HepG2 (cell line): ENCODE measurements around the gene HELZ2. TPM values are rescaled to one million over a fixed set of nuclear protein-coding genes. Genes with fewer than 3 reads are reported as not detected.
A peak's percentile ranks its signal among the peaks of the same experiment; 100 is the strongest.

ENCODE experiments used
- CBX2 ChIP-seq, 2 experiments: fragments of 200-600 bp in 1 of 2; sonication (generic); formaldehyde crosslinking in 1 of 2; IDR thresholded peaks; 2 replicates each; pipeline versions ENCODE4 v1.7.0 to v1.8.1; 2018 to 2022; ENCODE audit warnings: low read depth in 2 of 2, low read length in 1 of 2, mild to moderate bottlenecking in 1 of 2, missing genetic modification reagents in 1 of 2
- CSRNP1 ChIP-seq: sonication (generic); formaldehyde crosslinking; IDR thresholded peaks from 2 replicates; pipeline ENCODE4 v1.8.1; 2023; ENCODE audit warnings: mild to moderate bottlenecking, missing genetic modification reagents
- ELF4 ChIP-seq: sonication (generic); formaldehyde crosslinking; IDR thresholded peaks from 2 replicates; pipeline ENCODE4 v1.5.0; 2020; ENCODE audit warnings: missing genetic modification reagents, mild to moderate bottlenecking, moderate library complexity, borderline replicate concordance
- HHEX ChIP-seq: IDR thresholded peaks from 2 replicates; pipeline ENCODE4 v1.6.1; 2016; ENCODE audit warnings: control low read depth
- KAT8 ChIP-seq: IDR thresholded peaks from 2 replicates; pipeline ENCODE4 v1.6.1; 2016; ENCODE audit warnings: missing genetic modification reagents, missing compliant biosample characterization
- KDM3A ChIP-seq: IDR thresholded peaks from 2 replicates; pipeline ENCODE4 v1.6.1; 2018; ENCODE audit warnings: low read depth, missing compliant biosample characterization
- KMT2B ChIP-seq: IDR thresholded peaks from 2 replicates; pipeline ENCODE4 v1.6.1; 2016; ENCODE audit warnings: missing genetic modification reagents, missing compliant biosample characterization
- NCOA1 ChIP-seq: sonication (generic); formaldehyde crosslinking; IDR thresholded peaks from 2 replicates; pipeline ENCODE4 v1.9.0; 2021; ENCODE audit warnings: missing genetic modification reagents
- NFRKB ChIP-seq: fragments of 450-650 bp; IDR thresholded peaks from 2 replicates; pipeline ENCODE4 v1.6.1; 2017
- POLR2AphosphoS2 ChIP-seq: IDR thresholded peaks from 2 replicates; pipeline ENCODE4 v1.6.1; 2011; ENCODE audit warnings: low read depth, low read length, improper control_type of control experiment
- SALL2 ChIP-seq: sonication (generic); formaldehyde crosslinking; IDR thresholded peaks from 2 replicates; pipeline ENCODE4 v1.8.1; 2023; ENCODE audit warnings: mild to moderate bottlenecking, missing genetic modification reagents, inconsistent platforms
- TMF1 ChIP-seq: sonication (generic); formaldehyde crosslinking; IDR thresholded peaks from 2 replicates; pipeline ENCODE4 v1.8.1; 2022; ENCODE audit warnings: low read depth, missing genetic modification reagents
- ZBTB26 ChIP-seq: IDR thresholded peaks from 2 replicates; pipeline ENCODE4 v1.6.1; 2016; ENCODE audit warnings: missing compliant biosample characterization, missing genetic modification reagents, borderline replicate concordance
- ZBTB7B ChIP-seq: sonication (generic); formaldehyde crosslinking; IDR thresholded peaks from 2 replicates; pipeline ENCODE4 v1.4.0; 2020; ENCODE audit warnings: missing genetic modification reagents
- ZFP1 ChIP-seq: IDR thresholded peaks from 2 replicates; pipeline ENCODE4 v1.6.1; 2016
- ZFP36L2 ChIP-seq: sonication (generic); formaldehyde crosslinking; IDR thresholded peaks from 2 replicates; pipeline ENCODE4 v1.4.0; 2020; ENCODE audit warnings: missing genetic modification reagents
- ZFP41 ChIP-seq: sonication (generic); formaldehyde crosslinking; IDR thresholded peaks from 2 replicates; pipeline ENCODE4 v1.4.0; 2020; ENCODE audit warnings: mild to moderate bottlenecking, missing genetic modification reagents, borderline replicate concordance
- ZNF282 ChIP-seq: fragments of 450-650 bp; IDR thresholded peaks from 2 replicates; pipeline ENCODE4 v1.6.1; 2018; ENCODE audit not compliant: partially characterized antibody
- ZNF598 ChIP-seq: sonication (generic); formaldehyde crosslinking; IDR thresholded peaks from 2 replicates; pipeline ENCODE4 v1.5.1; 2020; ENCODE audit warnings: mild to moderate bottlenecking, missing genetic modification reagents, borderline replicate concordance
- ZNF687 ChIP-seq: sonication (generic); formaldehyde crosslinking; IDR thresholded peaks from 2 replicates; pipeline ENCODE4 v1.5.1; 2020; ENCODE audit warnings: mild to moderate bottlenecking, missing genetic modification reagents, moderate library complexity
- ZNF772 ChIP-seq: sonication (generic); formaldehyde crosslinking; IDR thresholded peaks from 2 replicates; pipeline ENCODE4 v1.5.0; 2020; ENCODE audit warnings: mild to moderate bottlenecking, missing genetic modification reagents
- ZNF773 ChIP-seq: sonication (generic); formaldehyde crosslinking; IDR thresholded peaks from 2 replicates; pipeline ENCODE4 v1.4.0; 2020; ENCODE audit warnings: missing genetic modification reagents, borderline replicate concordance
- polyA plus RNA-seq, 8 experiments: library from polyadenylated mRNA; depleted of rRNA in 3 of 8; stranded (reverse) in 7 of 8; unstranded in 1 of 8; fragments of >200 nt; fragmentation: Illumina TruSeq in 4 of 8; extraction: Trizol in 4 of 8; gene quantifications; 2 replicates each; pipeline versions ENCODE4 v1.2.1 to v1.2.3, GENCODE V29; 2011 to 2016; ENCODE audit warnings: low read depth in 4 of 8, missing spikeins in 1 of 8, mixed read lengths in 1 of 8; ENCODE audit not compliant: insufficient read depth in 1 of 8
- total RNA-seq, 5 experiments: library from RNA; depleted of rRNA; stranded (reverse); fragments of >200 nt; fragmentation: Illumina TruSeq; extraction: Trizol; gene quantifications; 2 replicates each; pipeline ENCODE4 v1.2.3, GENCODE V29; 2016; ENCODE audit warnings: low read depth in 1 of 5
- TF ChIP-seq, protein P1 (sequence below): sonication (generic); formaldehyde crosslinking; IDR thresholded peaks from 2 replicates; pipeline ENCODE4 v1.4.0; 2020; ENCODE audit warnings: missing genetic modification reagents; ENCODE audit errors: not compliant biosample characterization

The HELZ2 gene
- total and polyA plus RNA-seq, 2 of the 13 experiments (the other 11 are each of a cell fraction or from before 2014, with no cell fraction given): 9.6 to 10.1 TPM

GRCh38 chr20:63537525-63538203, 36.4 kb downstream of the HELZ2 start (continued):
- TF ChIP-seq CBX2 (IDR thresholded peaks at IDR 0.05; ENCODE audit: low read depth, low read length) (no peak), CBX2 (CRISPR knock-in tag; IDR thresholded peaks at IDR 0.05; ENCODE audit: low read depth) (peak; percentile 76; the same call in 1 of the 2 replicates), ELF4 (CRISPR knock-in tag) (no peak), ZFP1 (CRISPR knock-in tag) (peak; percentile 38), ZNF773 (CRISPR knock-in tag) (peak; percentile 75; the same call in 1 of the 2 replicates), NCOA1 (CRISPR knock-in tag) (peak; percentile 33; the same call in 1 of the 2 replicates), TMF1 (CRISPR knock-in tag) (peak; percentile 83; the same call in 1 of the 2 replicates), ZNF282 (no peak), ZNF687 (CRISPR knock-in tag) (peak; percentile 93), KDM3A (CRISPR knock-in tag) (peak; percentile 99), ZNF598 (CRISPR knock-in tag) (peak; percentile 87; the same call in 1 of the 2 replicates), POLR2AphosphoS2 (no peak), ZNF772 (peak; percentile 59; the same call in 1 of the 2 replicates), SALL2 (CRISPR knock-in tag) (peak; percentile 94), ZFP36L2 (no peak; the same call in 1 of the 2 replicates), ZBTB7B (CRISPR knock-in tag) (peak; percentile 96), HHEX (CRISPR knock-in tag) (no peak), KMT2B (peak; percentile 63; the same call in 1 of the 2 replicates), CSRNP1 (peak; percentile 89; the same call in 1 of the 2 replicates), ZFP41 (peak; percentile 74; the same call in 1 of the 2 replicates), ZBTB26 (CRISPR knock-in tag) (peak; percentile 90), NFRKB (no peak), KAT8 (CRISPR knock-in tag) (peak; percentile 91)
- TF ChIP-seq, protein P1, sequence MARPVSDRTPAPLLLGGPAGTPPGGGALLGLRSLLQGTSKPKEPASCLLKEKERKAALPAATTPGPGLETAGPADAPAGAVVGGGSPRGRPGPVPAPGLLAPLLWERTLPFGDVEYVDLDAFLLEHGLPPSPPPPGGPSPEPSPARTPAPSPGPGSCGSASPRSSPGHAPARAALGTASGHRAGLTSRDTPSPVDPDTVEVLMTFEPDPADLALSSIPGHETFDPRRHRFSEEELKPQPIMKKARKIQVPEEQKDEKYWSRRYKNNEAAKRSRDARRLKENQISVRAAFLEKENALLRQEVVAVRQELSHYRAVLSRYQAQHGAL (CRISPR knock-in tag): no peak
